Measurements from ENCODE around the gene RBMS1.

DNA sequence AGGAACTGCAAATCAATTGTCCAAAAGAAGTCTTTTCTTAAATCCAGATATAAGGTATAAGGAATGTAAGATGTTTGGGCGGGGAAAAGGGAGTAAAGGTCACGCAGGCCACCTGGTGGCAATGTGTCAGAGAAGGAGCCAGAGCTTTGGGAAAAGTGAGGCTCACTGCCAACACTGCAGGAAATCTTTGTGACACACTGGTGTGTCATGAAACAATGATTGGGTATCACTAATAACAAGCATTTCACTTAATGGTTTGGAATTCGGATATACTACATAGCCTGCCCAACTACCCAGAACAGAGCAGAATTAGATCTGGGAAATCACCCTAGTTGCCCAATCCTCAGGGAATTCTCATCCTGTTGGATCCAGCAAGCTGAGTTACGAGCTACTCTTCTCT lies 61.0 kb downstream of the RBMS1 start:
- TF ChIP-seq, protein P1, sequence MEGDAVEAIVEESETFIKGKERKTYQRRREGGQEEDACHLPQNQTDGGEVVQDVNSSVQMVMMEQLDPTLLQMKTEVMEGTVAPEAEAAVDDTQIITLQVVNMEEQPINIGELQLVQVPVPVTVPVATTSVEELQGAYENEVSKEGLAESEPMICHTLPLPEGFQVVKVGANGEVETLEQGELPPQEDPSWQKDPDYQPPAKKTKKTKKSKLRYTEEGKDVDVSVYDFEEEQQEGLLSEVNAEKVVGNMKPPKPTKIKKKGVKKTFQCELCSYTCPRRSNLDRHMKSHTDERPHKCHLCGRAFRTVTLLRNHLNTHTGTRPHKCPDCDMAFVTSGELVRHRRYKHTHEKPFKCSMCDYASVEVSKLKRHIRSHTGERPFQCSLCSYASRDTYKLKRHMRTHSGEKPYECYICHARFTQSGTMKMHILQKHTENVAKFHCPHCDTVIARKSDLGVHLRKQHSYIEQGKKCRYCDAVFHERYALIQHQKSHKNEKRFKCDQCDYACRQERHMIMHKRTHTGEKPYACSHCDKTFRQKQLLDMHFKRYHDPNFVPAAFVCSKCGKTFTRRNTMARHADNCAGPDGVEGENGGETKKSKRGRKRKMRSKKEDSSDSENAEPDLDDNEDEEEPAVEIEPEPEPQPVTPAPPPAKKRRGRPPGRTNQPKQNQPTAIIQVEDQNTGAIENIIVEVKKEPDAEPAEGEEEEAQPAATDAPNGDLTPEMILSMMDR (IDR thresholded peaks at IDR 0.05), result no peak
- no peak for TF ChIP-seq POLR2A (IDR thresholded peaks at IDR 0.05)
- TF ChIP-seq EP300 (IDR thresholded peaks at IDR 0.05), result no peak

Measured in tibial nerve (tissue), 4 donors.